Measurements from ENCODE around the gene CEP44.

The CEP44 gene

DNA sequence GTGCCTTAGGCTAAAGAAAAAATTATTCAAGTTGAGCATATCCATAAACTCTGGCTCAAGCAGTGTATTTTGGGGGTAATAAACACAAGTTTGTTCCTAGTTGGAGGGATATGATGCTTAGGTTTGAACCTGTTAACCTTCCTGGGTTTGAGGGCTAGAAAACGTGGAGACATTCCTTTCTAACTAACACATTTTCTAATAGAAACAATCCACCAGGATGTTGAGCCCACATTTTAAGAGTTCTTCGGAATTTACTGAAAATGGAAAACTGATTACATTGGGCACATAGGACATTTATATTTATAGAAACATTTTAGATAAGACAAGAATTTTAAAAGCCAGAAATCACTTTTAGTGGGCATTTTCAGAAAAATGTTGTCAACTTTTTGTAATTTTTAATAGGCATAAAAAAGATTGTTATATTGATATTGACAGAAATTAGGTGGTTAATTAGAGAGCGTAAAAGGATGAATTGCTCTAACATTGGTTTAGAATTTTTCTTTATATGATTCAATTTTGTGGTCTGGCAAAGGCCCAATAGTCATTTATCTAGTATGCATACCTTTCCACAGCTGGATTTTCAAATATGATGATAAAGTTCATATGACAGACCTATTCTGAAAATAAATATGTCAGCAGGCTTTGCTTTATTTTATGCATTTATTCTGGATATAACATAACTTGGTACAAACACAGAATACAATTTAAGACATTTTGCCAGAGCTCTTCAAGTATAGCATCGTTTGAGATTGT, 49.2 kb downstream of the CEP44 start:
- TF ChIP-seq, protein P1, sequence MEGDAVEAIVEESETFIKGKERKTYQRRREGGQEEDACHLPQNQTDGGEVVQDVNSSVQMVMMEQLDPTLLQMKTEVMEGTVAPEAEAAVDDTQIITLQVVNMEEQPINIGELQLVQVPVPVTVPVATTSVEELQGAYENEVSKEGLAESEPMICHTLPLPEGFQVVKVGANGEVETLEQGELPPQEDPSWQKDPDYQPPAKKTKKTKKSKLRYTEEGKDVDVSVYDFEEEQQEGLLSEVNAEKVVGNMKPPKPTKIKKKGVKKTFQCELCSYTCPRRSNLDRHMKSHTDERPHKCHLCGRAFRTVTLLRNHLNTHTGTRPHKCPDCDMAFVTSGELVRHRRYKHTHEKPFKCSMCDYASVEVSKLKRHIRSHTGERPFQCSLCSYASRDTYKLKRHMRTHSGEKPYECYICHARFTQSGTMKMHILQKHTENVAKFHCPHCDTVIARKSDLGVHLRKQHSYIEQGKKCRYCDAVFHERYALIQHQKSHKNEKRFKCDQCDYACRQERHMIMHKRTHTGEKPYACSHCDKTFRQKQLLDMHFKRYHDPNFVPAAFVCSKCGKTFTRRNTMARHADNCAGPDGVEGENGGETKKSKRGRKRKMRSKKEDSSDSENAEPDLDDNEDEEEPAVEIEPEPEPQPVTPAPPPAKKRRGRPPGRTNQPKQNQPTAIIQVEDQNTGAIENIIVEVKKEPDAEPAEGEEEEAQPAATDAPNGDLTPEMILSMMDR (IDR thresholded peaks at IDR 0.05; ENCODE audit: insufficient read depth, low read length, poor library complexity, severe bottlenecking): no peak
- no peak for DNase-seq (ENCODE audit: extremely low read depth, insufficient read length)
- no peaks in the 10 kb centered on the region for H3K27me3 ChIP-seq (replicated peaks; ENCODE audit: control insufficient read depth, insufficient read depth, low read length)
- no peaks in the 10 kb centered on the region for H3K36me3 ChIP-seq (ENCODE audit: control insufficient read depth, insufficient read depth, low read length)
- no peak overlapping the region for H3K4me3 ChIP-seq (replicated peaks; ENCODE audit: low read depth, low read length)

DNA sequence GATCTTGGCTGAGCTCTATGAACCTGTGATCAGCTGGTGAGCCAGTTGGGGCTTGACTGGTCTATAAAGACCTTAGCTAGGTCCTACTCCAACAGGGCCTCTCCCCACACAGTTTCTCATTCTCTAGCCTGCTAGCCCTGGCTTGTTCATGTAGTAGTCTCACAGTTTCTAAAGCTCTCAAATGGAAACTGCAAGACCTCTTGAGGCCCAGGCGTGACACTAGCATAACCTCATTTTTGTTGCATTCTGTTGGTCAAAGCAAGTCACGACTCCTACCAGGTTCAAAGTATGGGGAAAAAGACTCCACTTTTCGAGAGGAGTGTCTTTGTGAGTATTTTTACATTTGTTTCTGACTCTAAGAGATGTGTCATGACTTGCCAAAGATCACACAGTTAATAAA, 50.9 kb downstream of the CEP44 start:
- H3K36me3 ChIP-seq (ENCODE audit: control insufficient read depth, insufficient read depth, low read length): no peaks in the 10 kb centered on the region
- no peaks in the 10 kb centered on the region for H3K27me3 ChIP-seq (replicated peaks; ENCODE audit: control insufficient read depth, insufficient read depth, low read length)
- DNase-seq (ENCODE audit: extremely low read depth, insufficient read length): peak; percentile 10

DNA sequence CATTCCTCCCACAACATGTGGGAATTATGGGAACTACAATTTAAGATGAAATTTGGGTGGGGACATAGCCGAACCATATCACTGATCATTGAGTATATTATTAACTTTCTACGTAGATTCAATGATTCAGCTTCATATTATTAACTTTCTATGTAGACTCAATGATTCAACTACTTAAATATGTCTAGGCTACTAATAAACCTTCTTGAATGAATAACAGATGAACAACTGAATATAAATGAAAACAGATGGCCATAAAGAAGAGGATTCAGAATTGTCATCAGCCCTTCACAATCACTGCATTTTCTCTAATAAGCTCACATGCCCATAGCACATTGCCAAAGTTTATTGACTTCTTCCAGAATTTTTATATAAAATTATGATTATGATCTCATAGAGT, 57.0 kb downstream of the CEP44 start:
- DNase-seq (ENCODE audit: extremely low read depth, insufficient read length): no peak
- TF ChIP-seq, protein P1 (IDR thresholded peaks at IDR 0.05; ENCODE audit: insufficient read depth, low read length, poor library complexity, severe bottlenecking): no peak
- Histone ChIP-seq H3K36me3 (ENCODE audit: control insufficient read depth, insufficient read depth, low read length) (no peaks in the 10 kb centered on the region), H3K4me3 (replicated peaks; ENCODE audit: low read depth, low read length) (no peak overlapping the region), H3K27me3 (replicated peaks; ENCODE audit: control insufficient read depth, insufficient read depth, low read length) (no peaks in the 10 kb centered on the region)

More for the DNA sequence above, 50.9 kb downstream of the CEP44 start:
- H3K4me3 ChIP-seq (replicated peaks; ENCODE audit: low read depth, low read length): no peak overlapping the region
- TF ChIP-seq, protein P1 (IDR thresholded peaks at IDR 0.05; ENCODE audit: insufficient read depth, low read length, poor library complexity, severe bottlenecking): no peak

DNA sequence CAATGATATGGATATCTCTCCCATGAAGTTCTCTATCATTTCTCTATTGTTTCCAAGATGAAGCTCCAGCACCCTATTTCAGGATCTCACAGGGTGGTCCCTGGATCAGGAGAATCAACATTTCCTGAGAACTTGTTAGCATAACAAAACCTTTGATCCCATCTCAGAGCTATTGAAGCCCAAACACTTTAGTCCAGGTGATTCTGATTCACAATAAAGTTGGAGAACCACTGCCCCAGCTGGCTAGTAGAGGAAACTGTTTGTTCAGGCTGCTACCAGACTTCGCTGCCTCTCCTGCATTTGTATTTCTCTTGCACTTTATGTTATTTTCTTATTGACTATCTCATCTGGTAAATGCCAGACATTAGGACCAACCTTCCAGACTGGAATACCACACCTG, 65.4 kb downstream of the CEP44 start:
- TF ChIP-seq, protein P1 (IDR thresholded peaks at IDR 0.05; ENCODE audit: insufficient read depth, low read length, poor library complexity, severe bottlenecking): no peak
- DNase-seq (ENCODE audit: extremely low read depth, insufficient read length): no peak
- Histone ChIP-seq H3K4me3 (replicated peaks; ENCODE audit: low read depth, low read length) (no peak overlapping the region), H3K27me3 (replicated peaks; ENCODE audit: control insufficient read depth, insufficient read depth, low read length) (no peaks in the 10 kb centered on the region), H3K36me3 (ENCODE audit: control insufficient read depth, insufficient read depth, low read length) (no peaks in the 10 kb centered on the region)

DNA sequence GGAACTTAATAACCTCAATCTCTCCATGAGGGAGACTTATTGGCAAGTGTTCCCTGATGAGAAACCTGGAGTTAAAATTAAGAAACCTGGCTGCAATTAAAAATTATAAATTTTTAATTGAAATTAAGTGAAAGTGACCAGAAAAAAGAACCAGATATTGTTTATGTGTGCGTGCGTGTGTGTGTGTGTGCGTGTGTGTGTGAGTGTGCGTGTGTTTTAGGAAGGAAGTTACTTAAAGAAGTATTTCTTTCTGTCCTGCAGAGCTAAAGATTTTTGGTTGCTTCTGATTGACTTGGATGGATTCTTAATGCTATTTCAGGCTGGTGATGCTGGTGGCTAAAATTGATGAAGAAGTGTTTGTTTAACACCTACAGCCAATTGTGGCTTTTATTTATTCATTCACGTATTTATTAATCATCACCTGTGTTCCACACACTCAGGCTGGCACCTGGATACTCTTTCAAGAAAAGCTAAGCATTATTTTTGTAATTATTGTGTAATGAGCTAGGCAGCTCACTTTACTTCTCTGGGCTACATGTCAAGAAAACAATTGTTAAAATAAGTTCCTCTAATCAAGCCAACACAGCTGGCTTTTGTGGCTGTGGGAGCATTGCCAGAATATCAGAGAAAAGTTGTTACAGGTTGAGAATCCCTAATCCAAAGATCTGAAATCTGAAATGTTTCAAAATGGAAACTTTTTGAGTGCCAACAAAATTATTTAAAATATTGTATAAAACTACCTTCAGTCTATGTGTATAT, 68.5 kb downstream of the CEP44 start:
- no peaks in the 10 kb centered on the region for H3K27me3 ChIP-seq (replicated peaks; ENCODE audit: control insufficient read depth, insufficient read depth, low read length)
- DNase-seq (ENCODE audit: extremely low read depth, insufficient read length): no peak
- H3K4me3 ChIP-seq (replicated peaks; ENCODE audit: low read depth, low read length): no peak overlapping the region
- TF ChIP-seq, protein P1 (IDR thresholded peaks at IDR 0.05; ENCODE audit: insufficient read depth, low read length, poor library complexity, severe bottlenecking): no peak
- H3K36me3 ChIP-seq (ENCODE audit: control insufficient read depth, insufficient read depth, low read length): no peaks in the 10 kb centered on the region
